ENCODE data around the gene NCEH1. TPM values are rescaled to one million over a fixed set of nuclear protein-coding genes. Genes with fewer than 3 reads are reported as not detected.

NCEH1 gene
- total RNA-seq, 2 donors from 2014 or later: 7.1 to 22.7 TPM

GRCh38 chr3:172658344-172659245 is 52.3 kb downstream of the NCEH1 start:
- Histone ChIP-seq H3K9me3 (no peaks in the 10 kb centered on the region), H3K27me3 (replicated peaks; ENCODE audit: insufficient read depth) (no peaks in the 10 kb centered on the region), H3K4me3 (no peak overlapping the region), H3K27ac (no peak overlapping the region), H3K36me3 (no peaks in the 10 kb centered on the region), H3K4me1 (ENCODE audit: control insufficient read depth in 1 of 2, low read depth in 2 of 2) (no peaks in the 10 kb centered on the region)
- DNase-seq (ENCODE audit: low spot score) (no peak), ATAC-seq (ENCODE audit: insufficient number of reproducible peaks, low FRiP score, low read depth) (peak; percentile 28)
- TF ChIP-seq CTCF (IDR thresholded peaks at IDR 0.05): no peak

- TF ChIP-seq CTCF (IDR thresholded peaks at IDR 0.05): no peak
- no peaks in the 10 kb centered on the region for H3K9me3 ChIP-seq
- H3K4me3 ChIP-seq: no peak overlapping the region
- no peaks in the 10 kb centered on the region for H3K4me1 ChIP-seq (ENCODE audit: control insufficient read depth in 1 of 2, low read depth in 2 of 2)
- no peak overlapping the region for H3K27ac ChIP-seq
- DNase-seq (ENCODE audit: low spot score) (no peak), ATAC-seq (ENCODE audit: insufficient number of reproducible peaks, low FRiP score, low read depth) (no peak)
- no peaks in the 10 kb centered on the region for H3K27me3 ChIP-seq (replicated peaks; ENCODE audit: insufficient read depth)
- H3K36me3 ChIP-seq: no peaks in the 10 kb centered on the region
Measured at GRCh38 chr3:172656602-172657001, 54.3 kb downstream of the NCEH1 start.

GRCh38 chr3:172655388-172655787 is 55.5 kb downstream of the NCEH1 start:
- no peaks in the 10 kb centered on the region for H3K36me3 ChIP-seq
- no peaks in the 10 kb centered on the region for H3K4me1 ChIP-seq (ENCODE audit: control insufficient read depth in 1 of 2, low read depth in 2 of 2)
- no peaks in the 10 kb centered on the region for H3K9me3 ChIP-seq
- no peak for TF ChIP-seq CTCF (IDR thresholded peaks at IDR 0.05)
- ATAC-seq (ENCODE audit: insufficient number of reproducible peaks, low FRiP score, low read depth) (no peak), DNase-seq (ENCODE audit: low spot score) (no peak)
- H3K27ac ChIP-seq: no peak overlapping the region
- no peaks in the 10 kb centered on the region for H3K27me3 ChIP-seq (replicated peaks; ENCODE audit: insufficient read depth)
- H3K4me3 ChIP-seq: no peak overlapping the region

- no peak for TF ChIP-seq CTCF (IDR thresholded peaks at IDR 0.05)
- no peak overlapping the region for H3K4me3 ChIP-seq
- H3K36me3 ChIP-seq: no peaks in the 10 kb centered on the region
- no peak overlapping the region for H3K27ac ChIP-seq
- ATAC-seq (ENCODE audit: insufficient number of reproducible peaks, low FRiP score, low read depth): no peak
- no peaks in the 10 kb centered on the region for H3K4me1 ChIP-seq (ENCODE audit: control insufficient read depth in 1 of 2, low read depth in 2 of 2)
- H3K9me3 ChIP-seq: no peaks in the 10 kb centered on the region
- H3K27me3 ChIP-seq (replicated peaks; ENCODE audit: insufficient read depth): no peaks in the 10 kb centered on the region
- no peak for DNase-seq (ENCODE audit: low spot score)
Measured at GRCh38 chr3:172654470-172654869, 56.4 kb downstream of the NCEH1 start.

- H3K27me3 ChIP-seq (replicated peaks; ENCODE audit: insufficient read depth): no peaks in the 10 kb centered on the region
- DNase-seq (ENCODE audit: low spot score): no peak
Measured at GRCh38 chr3:172653004-172653572, 57.8 kb downstream of the NCEH1 start.

More at GRCh38 chr3:172653004-172653572, 57.8 kb downstream of the NCEH1 start:
- ATAC-seq (ENCODE audit: insufficient number of reproducible peaks, low FRiP score, low read depth): no peak
- H3K27ac ChIP-seq: no peak overlapping the region
- H3K4me1 ChIP-seq (ENCODE audit: control insufficient read depth in 1 of 2, low read depth in 2 of 2): peaks cover 0 to 3% of the 10 kb centered on the region in 2 donors
- TF ChIP-seq CTCF (IDR thresholded peaks at IDR 0.05): no peak
- no peaks in the 10 kb centered on the region for H3K9me3 ChIP-seq
- no peak overlapping the region for H3K4me3 ChIP-seq
- no peaks in the 10 kb centered on the region for H3K36me3 ChIP-seq
